Astrocyte (in vitro differentiated cells and primary cell): ENCODE measurements around the gene LINGO3.

Experiments used
- EZH2 ChIP-seq: IDR thresholded peaks from 2 replicates; pipeline ENCODE4 v1.6.1; 2012; ENCODE audit warnings: mild to moderate bottlenecking, low read length, inconsistent platforms; ENCODE audit not compliant: insufficient read depth
- TF ChIP-seq, protein P1 (sequence below): IDR thresholded peaks from 2 replicates; pipeline ENCODE4 v1.5.1; 2011; ENCODE audit warnings: low read depth, mild to moderate bottlenecking, inconsistent platforms, low read length, moderate library complexity; ENCODE audit not compliant: insufficient read depth

DNA sequence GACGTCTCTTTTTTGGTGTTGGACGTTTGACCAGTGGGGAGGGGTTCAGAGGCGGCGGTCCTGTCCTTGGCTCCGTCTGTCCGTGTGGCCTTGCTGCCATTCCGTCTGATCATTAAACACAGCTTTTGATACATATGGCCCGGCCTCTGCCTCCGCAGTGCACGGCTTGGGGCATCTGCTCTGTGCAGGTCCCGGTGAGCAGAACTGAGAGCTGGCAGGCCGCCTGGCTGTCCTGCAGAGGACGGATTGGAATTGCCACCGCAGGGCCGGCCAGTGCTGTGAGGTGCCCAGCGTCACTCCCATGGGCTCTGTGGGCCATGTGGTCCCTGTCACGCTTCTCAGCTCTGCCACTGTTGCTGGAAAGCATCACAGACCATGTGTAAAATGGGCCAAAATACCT, 46.7 kb upstream of the LINGO3 start:
- TF ChIP-seq, protein P1, sequence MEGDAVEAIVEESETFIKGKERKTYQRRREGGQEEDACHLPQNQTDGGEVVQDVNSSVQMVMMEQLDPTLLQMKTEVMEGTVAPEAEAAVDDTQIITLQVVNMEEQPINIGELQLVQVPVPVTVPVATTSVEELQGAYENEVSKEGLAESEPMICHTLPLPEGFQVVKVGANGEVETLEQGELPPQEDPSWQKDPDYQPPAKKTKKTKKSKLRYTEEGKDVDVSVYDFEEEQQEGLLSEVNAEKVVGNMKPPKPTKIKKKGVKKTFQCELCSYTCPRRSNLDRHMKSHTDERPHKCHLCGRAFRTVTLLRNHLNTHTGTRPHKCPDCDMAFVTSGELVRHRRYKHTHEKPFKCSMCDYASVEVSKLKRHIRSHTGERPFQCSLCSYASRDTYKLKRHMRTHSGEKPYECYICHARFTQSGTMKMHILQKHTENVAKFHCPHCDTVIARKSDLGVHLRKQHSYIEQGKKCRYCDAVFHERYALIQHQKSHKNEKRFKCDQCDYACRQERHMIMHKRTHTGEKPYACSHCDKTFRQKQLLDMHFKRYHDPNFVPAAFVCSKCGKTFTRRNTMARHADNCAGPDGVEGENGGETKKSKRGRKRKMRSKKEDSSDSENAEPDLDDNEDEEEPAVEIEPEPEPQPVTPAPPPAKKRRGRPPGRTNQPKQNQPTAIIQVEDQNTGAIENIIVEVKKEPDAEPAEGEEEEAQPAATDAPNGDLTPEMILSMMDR: no peak
- TF ChIP-seq EZH2: no peak
